HUDEP-2 (cell line): ENCODE measurements around the gene HIC1.
"Not testable (repeated sequence)": the region's sequence is repeated elsewhere in the genome, so short reads cannot be mapped to it uniquely, and the experiment has no call there.

ENCODE experiments used
- DNase-seq, 76 experiments: peaks; one replicate each; lab custom pipeline; 2025; ENCODE audit not compliant: unreplicated experiment in 76 of 76; lab: John Stamatoyannopoulos, UW

Gene HIC1, protein sequence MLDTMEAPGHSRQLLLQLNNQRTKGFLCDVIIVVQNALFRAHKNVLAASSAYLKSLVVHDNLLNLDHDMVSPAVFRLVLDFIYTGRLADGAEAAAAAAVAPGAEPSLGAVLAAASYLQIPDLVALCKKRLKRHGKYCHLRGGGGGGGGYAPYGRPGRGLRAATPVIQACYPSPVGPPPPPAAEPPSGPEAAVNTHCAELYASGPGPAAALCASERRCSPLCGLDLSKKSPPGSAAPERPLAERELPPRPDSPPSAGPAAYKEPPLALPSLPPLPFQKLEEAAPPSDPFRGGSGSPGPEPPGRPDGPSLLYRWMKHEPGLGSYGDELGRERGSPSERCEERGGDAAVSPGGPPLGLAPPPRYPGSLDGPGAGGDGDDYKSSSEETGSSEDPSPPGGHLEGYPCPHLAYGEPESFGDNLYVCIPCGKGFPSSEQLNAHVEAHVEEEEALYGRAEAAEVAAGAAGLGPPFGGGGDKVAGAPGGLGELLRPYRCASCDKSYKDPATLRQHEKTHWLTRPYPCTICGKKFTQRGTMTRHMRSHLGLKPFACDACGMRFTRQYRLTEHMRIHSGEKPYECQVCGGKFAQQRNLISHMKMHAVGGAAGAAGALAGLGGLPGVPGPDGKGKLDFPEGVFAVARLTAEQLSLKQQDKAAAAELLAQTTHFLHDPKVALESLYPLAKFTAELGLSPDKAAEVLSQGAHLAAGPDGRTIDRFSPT

DNA sequence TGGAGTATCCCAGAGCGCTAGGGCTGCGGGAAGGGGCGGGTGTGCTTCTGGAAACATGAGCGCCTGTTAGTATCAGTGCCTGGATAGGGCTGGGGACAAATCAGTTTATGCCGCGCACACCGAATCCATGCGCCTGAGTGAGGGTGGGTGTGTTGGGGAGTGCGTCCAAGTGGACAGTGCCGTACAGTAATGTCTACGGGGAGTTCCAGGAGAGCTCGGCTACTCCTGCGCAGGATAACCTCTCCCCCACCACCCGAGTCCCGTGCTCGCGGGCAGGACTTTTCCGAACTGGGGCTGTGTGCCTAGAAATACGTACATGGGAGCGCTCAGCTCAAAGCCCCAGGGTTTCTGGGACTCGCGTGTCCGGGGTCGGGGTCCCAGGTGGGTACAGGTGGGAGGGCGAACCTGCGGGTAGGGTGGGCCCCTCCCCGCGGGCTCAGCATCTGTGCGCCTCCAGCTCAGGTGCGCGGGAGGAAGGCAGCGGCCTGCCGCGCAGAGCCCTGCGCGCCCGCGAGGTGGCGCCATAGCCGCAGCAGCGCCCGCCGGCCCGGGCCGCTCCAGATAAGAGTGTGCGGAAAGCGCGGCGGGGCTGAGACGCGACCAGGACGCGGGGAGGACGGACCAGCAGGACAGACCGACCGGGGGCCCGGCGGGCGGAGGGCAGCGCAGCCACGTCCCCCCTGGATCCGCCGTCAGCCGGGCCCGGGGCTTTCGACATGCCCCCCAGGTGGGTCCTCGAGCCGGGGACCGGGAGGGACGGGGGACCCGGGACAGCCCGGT, at the start of gene HIC1:
TSS of gene HIC1 (plus strand) at position 592 of the 780 bp plus-strand sequence. CDS start 1,588 bp downstream, outside the sequence.
- peak in 61 of 76 experiments; percentile 9 to 76 (median 48) for DNase-seq

DNA sequence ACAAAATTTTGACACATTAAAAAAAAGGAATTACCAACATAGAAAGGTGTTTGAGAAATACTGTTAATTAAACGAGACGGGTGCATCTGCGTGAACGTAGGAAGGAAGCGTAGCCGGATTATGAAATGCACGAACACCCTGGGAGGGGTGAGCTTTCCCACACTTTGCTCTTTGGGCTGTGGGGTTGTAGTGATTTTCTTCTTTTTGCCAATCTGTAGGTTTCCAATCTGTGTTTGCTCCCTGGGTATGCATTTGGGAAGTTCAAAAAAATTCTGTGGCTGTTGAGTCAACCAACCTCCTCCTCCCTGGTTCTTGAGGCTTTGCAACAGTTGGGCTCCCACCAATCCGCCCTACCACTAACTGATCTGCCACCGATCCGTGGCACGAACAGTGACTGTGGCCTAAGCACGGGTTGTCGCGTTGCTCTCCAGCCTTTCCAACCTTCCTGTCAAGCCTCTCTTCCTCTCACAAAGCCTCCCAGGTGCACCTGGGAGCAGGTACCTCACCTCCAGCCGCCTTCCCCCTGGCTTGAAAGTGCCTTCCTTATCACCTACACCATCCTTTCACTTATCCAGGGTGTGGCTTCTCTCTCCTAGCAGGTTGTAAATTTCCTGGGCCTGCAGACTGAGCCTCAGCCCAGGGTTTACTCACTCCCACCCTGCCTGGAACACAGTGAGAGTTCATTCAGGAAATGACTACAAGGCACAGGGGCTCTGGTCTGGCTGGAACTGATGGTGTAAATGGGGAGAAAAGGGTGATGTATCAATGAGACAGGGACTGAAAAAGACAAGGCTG, 46.4 kb upstream of the HIC1 start:
- no peak for DNase-seq

DNA sequence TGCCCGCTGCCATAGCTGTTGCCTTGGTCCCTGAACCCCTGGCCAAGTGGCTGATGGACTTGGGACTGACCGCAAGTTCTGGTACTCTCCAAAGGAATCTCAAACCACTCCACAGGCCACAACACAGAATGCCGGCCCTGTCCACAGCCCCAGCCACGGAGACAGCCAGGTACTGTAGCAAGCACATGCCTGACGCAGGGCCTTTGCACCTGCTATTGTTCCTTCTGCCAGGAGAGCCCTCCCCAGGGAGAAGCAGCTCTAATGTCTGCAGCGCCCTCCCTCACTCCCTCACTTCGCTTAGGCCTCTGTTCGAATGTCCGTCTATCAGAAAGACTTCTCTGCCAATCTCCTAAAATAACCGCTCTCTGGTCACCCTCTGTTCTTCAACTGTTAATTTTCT, 45.2 kb upstream of the HIC1 start:
- DNase-seq: no peak

DNA sequence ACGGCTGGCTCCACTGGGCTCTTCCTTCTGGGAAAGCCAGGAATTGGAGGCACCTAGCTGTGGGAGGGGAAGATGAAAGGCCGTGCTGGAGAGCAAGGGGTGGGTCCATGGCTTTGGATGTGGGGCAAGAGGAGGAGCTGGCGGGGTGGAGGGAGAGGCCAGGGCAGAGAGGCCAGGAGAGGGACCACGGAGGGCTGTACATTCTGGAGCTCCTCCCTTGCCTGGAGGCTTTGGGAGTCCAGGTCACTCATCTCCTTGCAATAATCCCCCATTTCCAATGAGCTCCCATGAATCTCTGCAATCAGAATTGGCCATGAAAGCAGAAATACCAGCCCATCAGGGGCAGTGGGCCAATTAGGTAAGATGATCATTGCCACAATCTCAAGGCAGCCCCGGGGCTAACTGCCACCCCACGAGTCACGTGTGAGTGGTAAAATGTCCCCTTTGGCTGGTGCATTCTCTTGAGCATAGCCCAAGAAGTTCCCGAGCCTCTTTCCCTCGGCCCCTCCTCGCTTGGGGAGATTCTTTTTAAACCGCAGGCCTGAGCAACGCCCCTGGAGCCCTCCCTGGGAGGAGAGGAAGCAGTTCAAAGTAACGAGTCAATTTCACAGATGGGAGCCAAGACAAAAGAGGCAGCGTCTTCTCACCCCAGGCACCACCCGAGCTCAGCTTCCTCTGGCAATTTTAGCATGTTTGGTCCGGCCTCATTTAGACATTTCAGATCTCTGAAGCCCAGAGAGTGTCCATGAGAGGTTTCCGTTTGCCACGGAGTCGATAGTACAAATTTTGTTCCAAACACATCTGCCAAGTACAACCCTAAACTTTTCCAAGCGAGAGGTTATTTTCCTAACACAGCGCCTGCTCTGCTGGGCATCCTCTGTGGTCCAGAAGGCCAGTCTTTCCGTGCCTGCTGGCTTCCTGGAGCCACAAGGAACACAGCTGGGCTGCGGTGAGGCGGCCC, 43.2 kb upstream of the HIC1 start:
- no peak for DNase-seq

DNA sequence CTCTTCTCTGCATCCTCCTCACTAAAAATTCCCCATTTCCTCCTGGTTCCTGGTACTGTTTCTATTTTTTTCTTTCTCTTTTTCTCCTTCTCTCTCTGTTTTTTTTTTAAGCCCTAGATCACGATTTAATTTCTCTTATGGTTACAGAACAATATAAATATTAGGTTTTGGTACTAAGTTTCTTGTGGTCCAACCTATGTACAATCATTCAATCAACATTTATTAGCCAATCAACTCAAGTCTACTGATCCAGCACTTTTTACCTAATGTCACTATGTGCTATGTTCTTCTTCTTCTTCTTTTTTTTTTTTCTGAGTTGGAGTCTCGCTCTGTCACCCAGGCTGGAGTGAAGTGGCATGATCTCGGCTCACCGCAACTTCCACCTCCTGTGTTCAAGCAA, 42.4 kb upstream of the HIC1 start:
- DNase-seq: no peak

DNA sequence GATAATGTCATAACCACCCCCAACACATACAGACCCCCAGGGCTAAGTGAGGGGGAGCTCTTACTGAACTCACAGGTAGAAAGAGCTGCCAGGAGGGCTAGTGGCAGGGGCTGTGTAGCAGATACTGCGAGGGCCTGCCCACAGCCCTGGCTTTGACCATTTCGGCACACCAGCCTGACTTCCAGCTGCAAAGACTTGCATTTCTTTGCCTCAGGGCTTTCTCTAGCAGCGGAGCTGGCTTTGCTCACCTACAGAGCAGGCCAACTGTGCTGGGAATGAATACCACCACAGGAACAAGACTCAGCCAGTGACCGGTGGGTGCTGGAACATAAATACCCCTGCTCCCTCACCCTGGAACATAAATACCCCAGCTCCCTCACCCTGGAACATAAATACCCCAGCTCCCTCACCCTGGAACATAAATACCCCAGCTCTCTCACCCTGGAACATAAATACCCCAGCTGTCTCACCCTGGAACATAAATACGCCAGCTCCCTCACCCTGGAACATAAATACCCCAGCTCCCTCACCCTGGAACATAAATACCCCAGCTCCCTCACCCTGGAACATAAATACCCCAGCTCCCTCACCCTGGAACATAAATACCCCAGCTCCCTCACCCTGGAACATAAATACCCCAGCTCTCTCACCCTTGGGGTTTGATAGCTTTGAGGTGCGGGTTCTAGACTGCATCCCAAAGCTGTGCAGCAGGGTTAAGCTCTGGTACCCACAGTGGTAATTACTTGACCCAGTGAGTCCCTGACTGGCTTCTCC, 41.5 kb upstream of the HIC1 start:
- not testable (repeated sequence) for DNase-seq

DNA sequence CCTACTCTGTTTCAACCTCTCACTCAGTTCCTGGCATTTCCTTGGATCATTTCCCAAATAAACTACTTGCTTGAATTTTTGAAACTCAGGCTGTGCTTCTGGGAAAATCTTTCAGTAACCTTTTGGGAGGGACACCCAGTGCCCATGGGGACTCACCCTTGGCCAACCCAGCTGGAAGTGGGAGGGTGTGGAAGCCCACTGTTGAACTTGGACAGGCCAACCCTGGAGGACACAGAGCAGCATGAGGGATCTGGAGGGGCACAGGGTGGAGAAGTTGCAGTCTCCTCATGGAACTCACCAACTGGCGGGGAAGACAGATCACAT, 40.9 kb upstream of the HIC1 start:
- no peak for DNase-seq

DNA sequence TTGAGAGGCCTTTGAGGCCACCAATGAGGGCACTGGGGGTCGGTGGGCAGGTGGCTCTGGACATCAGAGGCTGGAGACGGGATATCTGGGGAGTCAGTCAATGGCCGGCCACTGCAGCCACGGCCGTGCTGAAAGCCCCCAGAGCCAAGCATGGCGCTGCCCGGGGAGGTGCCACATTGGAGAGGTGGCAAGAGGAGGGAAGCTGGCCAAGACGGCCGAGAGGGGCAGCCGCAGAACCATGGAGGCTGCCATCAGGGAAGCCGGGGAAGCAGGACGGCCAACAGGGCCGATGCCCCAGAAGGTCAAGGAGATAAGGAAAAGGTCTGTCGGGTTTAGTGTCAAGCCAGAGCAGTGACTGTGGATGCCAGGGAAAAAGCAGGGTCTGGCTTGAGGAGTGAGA, 39.6 kb upstream of the HIC1 start:
- no peak for DNase-seq

DNA sequence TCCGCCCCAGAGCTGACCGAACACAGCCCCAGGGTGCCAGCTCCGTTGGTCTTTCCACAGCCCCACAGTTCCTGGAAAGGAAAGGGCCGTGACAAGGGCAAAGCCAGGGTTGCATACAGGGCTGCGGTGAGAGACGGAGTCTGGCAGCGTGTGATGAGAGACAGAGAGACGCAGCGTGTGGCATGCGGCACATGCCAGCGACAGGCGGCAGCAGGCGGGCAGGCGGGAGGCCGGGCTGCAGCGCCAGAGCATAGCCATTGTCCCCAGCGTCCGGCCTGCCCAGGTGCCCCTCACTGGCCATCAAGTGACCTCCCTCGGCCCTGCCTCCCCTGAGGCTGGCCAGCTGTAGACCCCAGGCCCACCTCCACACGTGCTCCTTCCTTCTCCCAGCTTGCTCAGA, 38.4 kb upstream of the HIC1 start:
- no peak for DNase-seq

DNA sequence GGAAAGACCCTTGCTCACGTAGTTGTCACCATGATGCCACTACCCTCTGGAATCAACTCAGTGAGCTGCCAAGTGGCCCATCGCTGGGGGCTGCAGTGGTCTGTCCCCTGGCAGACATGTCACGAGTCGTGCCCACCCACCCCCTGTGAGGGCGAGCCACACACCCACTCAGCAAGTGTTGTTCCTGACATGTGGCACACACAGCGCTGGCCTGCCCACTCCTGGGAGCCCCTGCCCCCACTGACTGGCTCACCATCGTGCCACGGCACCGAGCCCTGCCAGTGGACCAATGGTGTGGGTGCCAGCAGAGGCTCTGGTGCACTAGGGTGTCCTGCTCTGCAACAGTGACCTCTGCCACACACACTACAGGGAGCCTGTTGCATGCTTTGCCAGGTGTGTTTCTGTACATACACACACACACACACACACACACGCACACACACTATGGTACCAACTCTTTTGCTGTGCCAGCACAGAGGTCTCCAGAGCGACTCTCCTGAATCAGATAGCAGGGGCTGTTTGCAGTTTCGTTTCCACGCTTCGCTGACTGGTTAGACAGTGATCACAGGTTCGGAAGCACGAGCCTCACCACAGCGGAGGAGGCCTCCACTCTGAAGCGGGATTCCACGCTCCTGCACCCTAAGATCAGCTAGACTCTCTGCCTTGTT, 37.5 kb upstream of the HIC1 start:
- DNase-seq: no peak

DNA sequence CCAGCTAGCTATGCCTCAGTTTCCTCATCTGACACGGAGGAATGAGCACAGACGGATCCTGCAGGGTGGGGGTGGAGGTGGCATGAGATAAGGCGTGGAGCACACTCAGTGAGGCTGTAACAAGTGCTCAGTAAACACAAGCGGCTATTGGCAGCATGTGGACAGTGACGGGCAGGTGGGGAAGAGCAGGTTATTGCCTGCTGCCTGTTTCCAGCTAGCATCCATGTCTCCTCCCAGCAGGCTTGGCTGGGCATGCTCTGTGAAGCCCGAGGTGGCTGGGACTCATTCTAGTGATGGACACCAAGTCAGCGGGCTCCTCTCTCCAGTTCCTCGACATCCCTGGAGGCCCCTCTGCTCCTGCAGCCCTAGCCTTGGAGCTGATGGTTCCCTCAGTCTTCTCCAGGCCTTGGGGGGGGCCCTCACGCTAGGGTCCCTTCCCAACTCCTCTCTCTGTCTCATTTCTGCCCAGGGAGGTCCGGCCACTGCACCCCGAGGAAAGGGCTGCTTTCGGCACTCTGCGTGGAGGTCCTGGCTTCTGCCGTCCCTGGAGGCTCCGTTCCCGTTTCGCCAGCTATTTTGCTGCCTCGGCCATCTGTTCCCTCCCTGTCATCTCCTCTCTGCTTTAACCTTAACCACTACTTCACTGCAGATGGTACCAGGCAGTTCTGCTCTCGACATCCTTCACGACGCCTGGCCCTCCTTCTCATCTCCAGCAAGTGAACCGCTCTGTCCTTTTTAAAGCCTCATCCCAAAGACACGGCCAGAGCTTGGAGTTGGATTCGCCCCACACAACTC, 36.0 kb upstream of the HIC1 start:
- no peak for DNase-seq

DNA sequence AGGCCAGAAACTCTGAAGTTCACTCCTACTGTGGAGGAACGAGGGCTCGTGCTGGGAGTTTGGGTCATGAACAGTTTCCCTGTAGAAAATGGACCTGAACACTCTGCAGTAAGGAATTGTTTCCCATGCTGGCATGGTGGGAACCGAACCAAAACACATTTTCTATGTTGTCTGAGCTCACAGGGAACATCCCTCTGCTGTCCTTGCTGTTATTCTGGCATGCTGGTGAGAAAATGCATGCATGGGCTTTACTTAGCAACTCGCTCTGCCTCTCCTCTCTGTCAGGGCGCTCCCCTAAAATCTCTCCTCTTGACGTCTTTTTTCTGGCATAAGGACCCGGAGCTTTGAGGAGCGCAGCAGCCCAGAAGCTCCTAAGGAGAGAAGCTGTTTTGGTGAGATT, 35.2 kb upstream of the HIC1 start:
- DNase-seq: no peak

DNA sequence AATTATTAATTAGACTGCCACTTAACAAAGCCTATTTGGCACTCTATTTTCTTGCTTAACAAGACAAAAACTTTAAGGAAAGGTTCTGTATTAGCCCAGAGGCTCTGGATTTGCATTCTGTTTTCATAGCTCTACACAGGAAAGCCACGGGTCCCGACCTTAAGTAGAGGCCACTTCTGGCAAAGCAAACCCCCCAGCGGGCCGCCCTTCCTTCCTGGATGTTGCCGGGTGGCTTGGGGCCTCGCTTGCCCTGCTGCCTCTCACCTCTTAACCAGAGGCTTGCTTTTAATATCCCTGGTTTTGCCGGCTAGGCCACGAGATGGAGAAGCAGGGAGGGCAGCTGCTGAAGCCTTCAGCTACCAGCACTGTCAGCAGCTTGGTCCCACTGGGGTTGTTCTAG, 34.2 kb upstream of the HIC1 start:
- DNase-seq: no peak

DNA sequence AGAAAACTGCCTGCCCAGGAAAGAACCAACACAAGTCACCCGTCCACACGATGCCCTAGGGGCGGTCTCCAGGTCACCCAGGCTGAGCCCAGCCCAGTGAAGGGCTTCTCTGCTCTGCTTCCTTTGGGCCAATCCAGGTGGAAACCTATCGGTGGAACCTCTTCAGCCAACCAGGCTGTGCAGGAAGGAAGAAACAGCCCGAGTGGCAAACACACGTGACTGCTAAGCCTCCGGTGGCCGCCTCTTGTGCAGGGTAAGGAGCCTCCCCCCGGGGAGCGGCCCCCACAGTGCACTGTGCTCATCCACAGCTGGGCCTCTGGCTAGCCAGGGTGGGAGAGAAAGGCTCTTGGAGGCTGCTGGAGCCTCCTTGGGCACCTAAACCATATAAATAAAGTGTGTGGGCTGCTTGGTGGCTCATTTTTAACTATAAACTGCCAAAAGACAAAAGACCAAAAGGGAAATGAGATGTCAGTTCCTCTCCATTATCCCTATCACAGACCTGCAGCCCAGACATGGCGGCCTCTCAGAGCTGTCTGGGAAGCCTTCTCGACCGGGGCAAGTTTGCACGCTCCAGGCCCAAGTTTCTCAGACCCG, 32.2 kb upstream of the HIC1 start:
- DNase-seq: no peak

DNA sequence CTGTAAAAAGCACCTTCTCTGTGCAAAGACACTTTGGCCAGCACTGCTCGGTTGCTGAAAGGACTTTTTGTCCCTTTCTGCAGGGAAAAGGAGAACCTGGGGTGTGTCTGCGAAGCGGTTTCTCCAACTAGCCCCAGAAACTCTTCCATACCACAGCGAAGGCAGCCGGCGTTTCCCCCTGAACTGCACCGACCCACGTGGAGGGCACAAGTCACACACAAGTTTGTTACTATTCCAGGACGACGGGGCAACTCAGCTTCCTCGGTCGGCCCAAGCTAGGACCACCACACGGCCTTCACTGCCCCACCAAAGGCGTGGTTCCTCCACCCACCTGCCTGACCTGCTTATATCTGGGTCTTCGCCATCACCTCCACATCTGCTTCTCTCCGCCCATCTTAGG, 31.6 kb upstream of the HIC1 start:
- no peak for DNase-seq

DNA sequence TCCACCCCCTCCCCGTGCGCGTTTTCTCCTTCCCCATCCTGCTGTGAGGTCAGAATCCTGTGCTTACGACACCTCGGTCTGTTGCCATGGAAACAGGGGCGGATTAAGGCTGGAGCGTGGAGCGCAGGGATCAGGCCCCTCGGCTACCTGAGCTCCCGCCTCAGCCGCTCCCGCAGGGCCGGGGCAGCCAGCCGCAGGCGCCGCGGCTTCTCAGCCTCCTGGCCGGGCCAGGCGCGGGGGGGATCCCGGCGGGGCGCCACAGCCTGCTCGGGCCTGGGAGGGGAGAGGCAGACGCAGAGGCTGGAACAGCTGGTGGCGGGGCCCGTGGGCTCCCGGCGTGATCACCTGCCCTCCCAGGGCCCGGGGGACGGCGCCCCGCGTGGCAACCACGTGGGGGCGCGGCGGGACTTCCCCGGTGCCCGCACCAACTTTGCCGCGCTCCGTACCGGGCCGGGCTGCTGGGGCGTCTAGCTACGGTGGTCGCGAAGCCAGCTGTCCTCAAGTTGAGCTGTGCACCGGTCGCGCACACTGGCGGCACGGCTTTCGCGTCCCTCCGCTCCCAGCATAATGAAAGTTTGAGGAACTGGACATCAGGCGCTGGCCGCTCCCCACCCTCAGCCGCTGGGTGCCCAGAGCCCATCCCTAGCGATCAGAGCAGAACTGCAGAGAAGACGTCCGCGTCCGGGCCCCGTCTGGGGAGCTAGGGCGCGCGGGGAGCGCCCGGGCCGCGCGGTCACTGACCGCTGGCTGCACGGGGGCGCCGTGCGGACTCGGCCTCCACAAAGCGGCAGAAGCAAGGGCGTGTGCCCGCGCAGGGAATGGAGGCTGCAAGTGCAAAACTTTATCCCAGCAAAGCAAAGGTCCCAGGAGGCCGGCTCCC, 31.0 kb upstream of the HIC1 start:
- no peak for DNase-seq
